ENCODE results near the gene KCNH6.

KCNH6 gene

DNA sequence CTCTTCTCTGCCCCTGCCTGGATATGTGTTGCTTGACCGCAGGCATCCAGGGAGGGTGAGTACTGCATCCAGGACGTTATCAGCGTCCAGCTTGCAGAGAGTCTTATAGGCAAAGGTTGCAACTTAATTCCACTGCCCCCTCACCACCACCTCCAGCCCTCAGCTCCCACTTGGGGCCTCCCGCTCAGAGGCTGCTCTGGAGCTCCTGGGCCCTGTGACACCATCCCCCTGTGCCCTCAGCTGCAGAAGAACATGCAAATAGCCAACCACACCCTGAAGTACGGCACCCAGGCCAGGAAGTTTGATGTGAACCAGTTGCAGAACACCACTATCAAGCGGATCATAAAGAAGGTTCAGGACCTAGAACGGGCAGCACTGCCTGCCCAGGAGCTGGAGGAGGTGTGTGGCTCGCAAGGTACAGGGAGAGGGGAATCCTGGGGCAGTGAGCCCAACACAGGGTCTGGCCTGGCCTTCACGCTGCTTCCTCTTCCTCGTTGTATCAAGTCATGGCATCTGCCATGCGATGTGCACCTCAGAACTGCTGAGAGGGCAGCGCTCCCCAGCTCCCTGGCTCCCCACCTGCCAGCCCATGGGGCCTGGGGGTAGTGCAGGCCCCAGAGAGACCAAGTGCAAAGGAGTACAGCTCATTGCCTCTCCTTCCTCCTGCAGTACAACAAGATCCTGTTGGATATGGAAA, 36.7 kb upstream of the KCNH6 start:
- DNase-seq (ENCODE audit: low read depth): no peak

DNA sequence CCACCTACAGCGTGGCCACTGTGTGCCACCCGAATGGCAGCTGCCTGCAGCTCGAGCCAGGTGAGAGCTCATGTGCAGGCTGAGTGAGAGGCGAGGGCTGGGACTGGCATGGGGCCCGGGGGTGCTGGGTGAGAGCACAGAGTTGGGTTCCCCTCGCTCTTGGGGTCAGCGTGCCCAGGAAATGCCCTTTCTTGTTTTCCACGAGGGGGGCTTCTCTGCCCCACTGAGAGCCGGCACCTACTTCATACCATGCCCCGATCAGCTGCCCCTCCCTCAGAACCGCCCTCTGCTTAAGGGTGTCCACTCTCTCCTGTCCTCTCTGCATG, 36.2 kb upstream of the KCNH6 start:
- no peak for DNase-seq (ENCODE audit: low read depth)

DNA sequence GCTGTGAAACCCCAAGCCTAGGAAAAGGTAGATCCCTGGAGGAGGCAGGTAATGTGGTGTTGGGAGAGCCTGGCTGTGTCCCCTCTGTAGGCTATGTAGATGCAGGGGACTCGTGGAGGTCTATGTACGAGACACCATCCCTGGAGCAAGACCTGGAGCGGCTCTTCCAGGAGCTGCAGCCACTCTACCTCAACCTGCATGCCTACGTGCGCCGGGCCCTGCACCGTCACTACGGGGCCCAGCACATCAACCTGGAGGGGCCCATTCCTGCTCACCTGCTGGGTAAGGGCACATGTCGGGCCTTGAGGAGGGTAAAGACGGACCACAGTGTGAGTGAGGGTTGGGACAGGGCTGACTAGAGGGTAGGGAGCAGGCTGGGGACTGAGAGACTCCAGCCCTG, 34.3 kb upstream of the KCNH6 start:
- DNase-seq (ENCODE audit: low read depth): no peak

DNA sequence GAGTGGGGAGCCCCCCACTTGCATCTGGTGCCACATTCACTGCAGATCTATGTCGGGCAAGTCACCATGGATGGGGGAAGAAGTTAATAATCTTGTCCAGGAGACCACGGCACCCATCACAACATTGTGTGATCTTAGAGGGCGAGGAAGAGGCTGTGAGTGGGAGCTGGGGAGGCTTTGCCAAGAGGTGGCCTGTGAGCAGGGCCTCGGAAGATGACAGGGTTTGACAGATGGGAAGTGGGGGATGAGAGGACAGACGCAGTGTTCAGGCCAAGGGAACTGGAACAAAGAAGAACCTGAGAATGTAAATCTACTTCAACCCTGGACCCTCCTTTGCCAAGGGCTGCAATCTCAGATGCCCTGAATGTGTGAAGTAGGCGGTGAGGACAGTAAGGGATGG, 33.9 kb upstream of the KCNH6 start:
- DNase-seq (ENCODE audit: low read depth): no peak

DNA sequence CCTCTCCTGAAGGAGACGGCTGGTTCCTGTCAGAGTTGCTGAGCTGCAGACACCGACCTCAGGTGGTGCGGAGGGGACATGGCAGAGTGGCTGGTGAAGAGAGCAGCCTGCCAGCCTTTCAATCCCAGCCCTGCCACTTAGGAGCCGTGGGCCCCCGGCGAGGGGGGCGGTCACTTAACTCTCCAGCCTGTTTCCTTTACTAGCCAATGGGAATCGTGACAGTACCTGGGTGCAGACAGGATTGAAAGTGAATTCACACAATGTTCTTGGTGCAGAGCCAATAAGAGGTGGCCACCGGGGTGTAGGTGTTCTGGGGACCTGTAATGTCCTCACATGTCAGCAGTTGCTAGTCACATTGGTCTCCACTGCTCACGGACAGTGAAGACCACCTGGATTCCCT, 32.8 kb upstream of the KCNH6 start:
- no peak for DNase-seq (ENCODE audit: low read depth)

DNA sequence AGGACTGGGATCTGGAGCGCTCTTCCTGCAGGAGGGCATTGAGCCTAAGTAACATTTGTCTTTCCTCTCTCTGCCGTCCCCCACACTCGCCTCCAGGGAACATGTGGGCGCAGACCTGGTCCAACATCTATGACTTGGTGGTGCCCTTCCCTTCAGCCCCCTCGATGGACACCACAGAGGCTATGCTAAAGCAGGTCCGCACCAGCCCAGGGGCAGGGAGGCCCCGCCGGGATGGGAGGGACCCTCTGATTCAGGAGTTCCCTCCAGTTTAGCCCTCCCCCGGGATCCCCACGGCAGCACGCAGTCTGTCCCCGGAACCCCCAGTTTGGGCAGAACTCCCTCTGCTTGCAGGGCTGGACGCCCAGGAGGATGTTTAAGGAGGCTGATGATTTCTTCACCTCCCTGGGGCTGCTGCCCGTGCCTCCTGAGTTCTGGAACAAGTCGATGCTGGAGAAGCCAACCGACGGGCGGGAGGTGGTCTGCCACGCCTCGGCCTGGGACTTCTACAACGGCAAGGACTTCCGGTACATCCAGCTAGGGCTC, 32.2 kb upstream of the KCNH6 start:
- DNase-seq (ENCODE audit: low read depth): no peak

DNA sequence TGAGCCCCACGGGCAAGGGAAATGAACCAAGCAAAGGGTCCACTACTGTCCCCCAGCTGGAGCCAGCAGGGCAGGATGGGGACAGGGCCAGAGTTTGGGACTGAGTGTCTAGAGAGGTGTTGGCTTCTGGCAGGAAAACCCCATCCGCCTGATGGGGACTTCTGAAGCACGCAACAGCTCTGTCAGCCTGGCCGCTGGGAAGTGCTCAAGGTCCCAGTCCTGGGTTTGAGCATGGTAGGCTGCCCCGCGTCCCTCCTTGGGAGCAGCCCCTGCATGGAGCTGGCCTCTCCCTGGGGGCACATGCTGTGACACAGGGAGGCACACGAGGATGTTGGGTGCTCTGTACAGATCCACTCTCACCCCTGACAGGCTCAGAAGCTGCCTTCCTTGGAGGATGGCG, 31.7 kb upstream of the KCNH6 start:
- no peak for DNase-seq (ENCODE audit: low read depth)

DNA sequence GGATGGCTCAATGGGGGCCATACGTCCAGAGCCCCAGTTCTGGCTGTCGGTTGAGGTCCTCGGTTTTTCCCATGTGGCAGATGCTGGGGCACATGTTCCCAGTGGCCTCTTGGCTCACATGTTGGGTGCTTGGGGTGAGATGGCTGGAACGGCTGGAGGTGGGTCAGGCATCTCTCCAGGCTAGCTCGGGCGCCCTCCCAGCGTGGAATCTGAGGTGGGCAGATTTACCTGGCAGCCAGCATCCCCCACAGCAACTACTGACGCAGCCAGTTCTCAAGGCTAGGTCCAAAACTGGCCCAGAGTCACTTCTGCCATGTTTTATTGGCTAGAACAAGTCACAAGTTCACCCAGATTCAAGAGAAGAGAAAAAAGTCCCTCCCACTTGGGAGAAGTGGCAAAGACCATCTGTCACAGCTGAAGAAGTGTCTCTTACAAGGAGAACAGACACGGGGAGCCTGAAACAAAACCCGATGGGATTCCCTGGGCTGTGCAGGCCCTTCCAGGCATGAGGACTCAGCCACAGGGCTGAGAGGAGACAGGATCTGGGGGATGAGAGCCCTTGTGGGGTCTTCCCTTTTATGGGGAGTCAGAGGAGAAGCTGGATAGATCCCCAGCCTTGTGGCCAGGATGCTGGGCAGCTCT, 31.1 kb upstream of the KCNH6 start:
- DNase-seq (ENCODE audit: low read depth): no peak

DNA sequence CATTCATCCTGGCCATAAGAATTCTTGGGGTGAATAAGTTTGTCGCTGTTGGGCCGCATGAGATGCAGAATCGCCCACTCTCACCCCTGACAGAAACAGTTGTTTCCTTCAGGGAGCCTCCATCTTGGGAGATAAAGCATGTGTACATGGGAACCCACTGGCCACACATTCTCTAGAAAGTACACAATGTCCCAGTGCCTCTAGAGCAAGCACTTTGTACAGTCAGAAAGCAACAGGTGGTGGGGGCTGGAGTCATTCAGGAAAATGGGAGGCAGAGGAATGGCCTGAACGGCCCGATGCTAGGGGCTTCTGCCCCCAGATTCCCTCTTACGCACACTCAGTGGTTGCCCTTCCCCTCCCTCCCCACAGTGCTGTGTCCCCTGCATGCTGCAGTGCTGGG, 30.2 kb upstream of the KCNH6 start:
- DNase-seq (ENCODE audit: low read depth): no peak

DNA sequence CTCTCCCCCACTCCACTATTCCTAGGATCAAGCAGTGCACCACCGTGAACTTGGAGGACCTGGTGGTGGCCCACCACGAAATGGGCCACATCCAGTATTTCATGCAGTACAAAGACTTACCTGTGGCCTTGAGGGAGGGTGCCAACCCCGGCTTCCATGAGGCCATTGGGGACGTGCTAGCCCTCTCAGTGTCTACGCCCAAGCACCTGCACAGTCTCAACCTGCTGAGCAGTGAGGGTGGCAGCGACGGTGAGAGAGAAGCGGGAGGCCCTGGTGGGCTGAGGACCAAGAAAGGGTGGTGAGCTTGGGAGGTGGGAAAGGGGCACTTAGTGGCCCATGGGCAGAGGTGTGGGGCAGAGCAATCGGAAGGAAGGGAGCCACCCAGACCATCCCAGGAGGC, 29.7 kb upstream of the KCNH6 start:
- DNase-seq (ENCODE audit: low read depth): no peak

DNA sequence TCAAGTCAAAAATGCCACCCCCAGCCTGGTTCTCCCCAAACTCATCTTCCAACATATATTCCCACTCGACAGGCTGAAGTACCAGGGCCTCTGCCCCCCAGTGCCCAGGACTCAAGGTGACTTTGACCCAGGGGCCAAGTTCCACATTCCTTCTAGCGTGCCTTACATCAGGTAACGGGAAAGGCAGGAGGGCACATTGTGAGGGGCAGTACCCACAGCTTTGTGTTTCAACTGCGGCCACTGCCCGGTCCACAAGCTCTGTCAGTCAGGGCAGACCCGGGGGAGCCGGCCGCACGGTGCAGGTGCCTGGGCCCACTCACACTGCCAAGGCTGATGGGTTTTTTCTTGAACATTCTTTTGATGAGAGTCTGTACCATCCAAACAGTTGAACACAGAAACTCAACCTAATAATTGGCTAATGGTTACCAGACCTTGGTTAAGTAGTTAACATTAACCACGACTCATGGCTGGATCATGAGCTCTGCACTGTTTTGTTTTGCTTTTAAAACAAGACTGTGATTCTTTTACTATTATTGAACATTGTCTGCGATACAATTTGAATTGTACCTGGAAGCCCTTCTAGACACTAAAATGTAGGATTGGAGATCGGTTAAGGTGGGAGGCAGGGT, 28.7 kb upstream of the KCNH6 start:
- no peak for DNase-seq (ENCODE audit: low read depth)

DNA sequence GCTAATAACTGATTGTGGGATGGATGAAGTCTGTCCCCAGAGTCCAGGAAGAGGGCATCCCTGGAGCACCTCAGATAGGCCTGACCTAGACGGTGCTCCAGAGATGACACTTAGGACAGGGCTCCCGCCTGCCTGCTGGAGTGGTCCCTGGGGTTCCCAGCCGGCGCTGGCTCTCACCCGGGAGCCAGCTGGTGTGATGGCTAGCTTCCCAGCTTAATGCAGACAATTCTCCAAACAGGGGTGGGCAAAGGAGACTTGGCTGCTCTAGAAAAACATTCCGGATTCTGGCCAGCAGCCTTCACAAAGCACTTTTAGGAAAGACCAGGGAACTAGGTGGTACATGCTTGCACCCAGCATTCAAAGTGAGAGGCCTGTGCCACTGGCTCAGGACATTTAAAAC, 27.7 kb upstream of the KCNH6 start:
- DNase-seq (ENCODE audit: low read depth): no peak

DNA sequence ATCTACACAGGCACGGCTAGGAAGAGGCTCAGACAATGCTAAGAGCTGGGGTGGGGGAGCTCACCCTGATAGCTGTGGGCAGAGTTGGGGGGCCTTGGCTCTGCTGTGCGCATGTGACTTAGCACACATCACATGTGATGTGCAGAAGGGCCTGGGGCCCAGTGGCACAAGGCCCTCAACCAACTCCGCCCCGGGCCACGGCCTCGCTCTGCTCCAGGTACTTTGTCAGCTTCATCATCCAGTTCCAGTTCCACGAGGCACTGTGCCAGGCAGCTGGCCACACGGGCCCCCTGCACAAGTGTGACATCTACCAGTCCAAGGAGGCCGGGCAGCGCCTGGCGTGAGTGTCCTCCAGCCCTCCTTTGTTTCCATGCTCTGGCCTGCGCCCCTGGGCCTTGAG, 27.0 kb upstream of the KCNH6 start:
- no peak for DNase-seq (ENCODE audit: low read depth)

DNA sequence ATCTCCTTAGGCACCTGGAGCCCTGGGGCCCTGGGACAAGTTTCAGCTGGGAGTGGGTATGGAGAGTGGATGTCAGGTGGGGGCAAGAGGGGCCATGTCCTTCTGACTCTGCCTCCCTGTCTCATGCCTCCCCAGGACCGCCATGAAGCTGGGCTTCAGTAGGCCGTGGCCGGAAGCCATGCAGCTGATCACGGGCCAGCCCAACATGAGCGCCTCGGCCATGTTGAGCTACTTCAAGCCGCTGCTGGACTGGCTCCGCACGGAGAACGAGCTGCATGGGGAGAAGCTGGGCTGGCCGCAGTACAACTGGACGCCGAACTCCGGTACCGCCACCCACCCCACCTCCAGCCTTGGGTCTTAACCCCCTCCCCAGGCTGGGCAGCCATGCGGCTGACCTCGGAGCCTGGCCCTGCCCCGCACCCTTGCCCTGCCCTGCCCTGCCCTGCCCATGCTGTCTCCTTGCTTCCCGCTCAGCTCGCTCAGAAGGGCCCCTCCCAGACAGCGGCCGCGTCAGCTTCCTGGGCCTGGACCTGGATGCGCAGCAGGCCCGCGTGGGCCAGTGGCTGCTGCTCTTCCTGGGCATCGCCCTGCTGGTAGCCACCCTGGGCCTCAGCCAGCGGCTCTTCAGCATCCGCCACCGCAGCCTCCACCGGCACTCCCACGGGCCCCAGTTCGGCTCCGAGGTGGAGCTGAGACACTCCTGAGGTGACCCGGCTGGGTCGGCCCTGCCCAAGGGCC, 26.3 kb upstream of the KCNH6 start:
- DNase-seq (ENCODE audit: low read depth): no peak

DNA sequence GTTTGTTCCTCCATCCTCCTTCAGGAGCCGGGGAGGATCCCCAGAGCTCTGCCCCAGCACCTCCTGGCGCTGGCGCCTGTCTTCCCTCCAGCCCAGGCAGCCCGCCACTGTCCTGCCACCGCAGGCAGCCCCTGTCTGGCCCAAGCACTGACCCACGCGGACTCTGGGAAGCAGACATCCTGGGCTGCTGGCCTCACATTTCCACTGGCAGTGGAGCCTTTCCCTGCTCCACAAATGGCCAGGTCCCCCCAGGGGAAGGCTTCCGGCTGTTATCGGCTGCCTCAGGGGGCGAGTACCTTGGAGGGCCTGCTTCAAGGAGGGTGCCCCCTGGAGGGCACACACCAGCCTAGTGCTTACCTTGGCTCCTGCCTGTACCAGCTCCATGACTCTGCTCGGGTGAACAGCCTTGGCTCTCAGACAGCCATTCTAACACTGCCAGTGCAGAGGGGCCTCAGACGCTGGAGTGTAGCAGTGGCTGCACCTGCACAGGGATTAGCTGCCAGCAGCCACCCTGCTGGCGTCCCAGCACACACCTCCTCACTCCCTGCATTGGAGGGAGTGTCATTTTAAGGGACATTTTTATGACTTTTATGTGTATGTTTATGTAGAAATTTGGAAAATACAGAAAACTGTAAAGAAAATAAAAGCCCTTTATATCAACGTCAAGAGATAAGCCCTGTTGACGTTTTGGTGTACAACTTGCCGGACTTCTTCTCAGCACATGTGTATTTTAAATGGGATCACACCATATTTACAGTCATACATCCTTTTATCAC, 25.3 kb upstream of the KCNH6 start:
- DNase-seq (ENCODE audit: low read depth): no peak

DNA sequence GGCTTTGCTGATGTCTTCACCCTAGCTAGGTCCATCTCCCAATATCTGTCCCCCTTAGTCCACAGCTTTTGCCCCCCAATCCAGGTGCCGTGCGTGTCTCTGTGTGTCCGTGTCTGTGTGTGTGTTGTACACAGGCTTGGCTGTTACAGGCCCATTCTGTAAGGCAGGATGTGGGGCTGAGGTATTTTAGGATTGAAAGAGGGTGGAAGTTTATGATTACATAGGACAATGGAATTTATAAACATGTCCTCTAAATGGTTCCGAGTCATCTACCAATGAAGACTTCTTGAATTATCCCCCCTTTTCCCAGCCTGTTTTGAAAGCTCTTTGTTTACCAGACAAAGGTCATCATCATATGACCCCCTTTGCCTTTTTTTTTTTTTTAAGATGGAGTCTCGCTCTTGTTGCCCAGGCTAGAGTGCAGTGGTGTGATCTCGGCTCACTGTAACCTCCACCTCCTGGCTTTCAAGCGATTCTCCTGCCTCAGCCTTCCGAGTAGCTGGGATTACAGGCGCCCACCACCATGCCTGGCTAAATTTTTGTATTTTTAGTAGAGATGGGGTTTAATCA, 24.4 kb upstream of the KCNH6 start:
- DNase-seq (ENCODE audit: low read depth): no peak

DNA sequence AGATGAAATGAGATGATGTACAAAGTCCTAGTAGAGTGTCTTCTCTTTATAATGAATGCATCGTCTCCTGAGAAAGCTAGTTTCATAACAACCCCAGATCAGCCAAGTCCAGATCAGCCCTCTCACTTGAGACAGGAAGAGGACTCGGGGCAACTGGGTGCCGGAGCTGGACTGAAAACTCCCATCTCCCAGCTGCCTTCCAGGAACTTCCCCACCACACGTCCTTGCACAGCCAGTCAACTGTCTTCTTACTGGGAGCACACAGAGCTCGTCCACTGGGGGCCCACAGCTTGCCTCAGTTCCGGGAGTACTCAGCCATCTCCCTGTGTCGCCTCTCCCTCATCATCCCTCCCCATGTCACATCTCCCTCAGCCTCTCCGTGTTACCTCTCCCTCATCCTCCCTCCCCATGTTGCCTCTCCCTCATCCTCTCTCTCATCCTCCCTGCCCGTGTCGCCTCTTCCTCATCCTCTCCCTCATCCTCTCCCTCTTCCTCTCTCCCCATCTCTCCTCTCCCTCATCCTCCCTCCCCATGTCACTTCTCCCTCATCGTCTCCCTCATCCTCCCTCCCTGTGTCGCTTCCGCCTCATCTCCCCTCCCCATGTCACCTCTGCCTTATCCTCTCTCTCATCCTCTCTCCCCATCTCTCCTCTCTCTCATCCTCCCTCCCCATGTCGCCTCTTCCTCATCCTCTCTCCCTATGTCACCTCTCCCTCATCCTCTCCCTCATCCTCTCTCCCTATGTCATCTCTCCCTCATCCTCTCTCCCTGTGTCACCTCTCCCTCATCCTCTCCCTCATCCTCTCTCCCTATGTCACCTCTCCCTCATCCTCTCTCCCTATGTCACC, 22.4 kb upstream of the KCNH6 start:
- DNase-seq (ENCODE audit: low read depth): no peak

DNA sequence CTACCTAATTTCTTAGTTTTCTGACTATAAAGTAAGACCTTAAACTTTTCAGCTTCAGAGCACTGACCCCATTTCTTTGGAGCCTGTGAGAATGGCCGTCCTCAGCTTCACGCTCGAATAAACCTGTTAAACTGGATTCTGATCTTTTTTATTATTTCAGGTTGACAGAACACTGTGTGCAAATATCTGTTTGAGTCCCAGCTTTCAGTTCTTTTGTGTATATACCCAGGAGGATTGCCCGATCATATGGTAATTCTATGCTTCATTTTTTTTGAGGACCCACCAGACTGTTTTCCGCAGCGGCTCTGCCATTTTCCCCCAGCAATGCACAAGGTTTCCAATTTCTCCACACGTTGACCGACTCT, 19.8 kb upstream of the KCNH6 start:
- DNase-seq (ENCODE audit: low read depth): no peak

DNA sequence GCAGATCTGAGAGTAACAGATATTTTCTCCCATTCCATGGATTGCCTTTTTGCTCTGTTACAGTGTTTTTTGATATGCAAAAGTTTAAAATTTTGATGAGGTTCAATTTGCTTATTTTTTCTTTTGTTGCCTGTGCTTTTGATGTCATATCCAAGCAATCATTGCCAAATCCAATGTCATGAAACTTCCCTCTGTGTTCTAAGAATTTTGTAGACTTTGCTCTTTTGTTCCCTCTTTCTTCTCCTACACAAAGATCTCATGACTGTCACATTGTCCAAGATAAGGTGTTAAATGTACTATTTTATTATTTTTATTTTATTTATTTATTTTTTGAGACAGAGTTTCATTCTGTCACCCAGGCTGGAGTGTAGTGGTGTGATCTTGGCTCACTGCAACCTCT, 18.9 kb upstream of the KCNH6 start:
- no peak for DNase-seq (ENCODE audit: low read depth)

DNA sequence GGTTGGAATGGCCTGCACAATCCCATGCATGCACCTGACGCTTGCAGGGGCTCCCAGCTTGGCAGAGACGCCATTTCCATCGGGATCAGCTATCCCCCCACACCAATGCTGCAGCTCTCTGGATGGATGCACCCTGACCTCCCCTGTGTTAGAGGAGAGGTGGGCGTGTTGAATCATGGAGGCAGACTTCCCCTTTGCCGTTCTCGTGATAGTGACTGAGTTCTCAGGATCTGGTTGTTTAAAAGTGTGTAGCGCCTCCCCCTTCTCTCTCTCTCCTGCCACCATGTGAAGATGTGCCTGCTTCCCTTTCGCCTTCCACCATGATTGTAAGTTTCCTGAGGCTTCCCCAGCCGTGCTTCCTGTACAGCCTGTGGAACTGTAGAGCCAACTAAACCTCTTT, 17.8 kb upstream of the KCNH6 start:
- DNase-seq (ENCODE audit: low read depth): no peak

DNA sequence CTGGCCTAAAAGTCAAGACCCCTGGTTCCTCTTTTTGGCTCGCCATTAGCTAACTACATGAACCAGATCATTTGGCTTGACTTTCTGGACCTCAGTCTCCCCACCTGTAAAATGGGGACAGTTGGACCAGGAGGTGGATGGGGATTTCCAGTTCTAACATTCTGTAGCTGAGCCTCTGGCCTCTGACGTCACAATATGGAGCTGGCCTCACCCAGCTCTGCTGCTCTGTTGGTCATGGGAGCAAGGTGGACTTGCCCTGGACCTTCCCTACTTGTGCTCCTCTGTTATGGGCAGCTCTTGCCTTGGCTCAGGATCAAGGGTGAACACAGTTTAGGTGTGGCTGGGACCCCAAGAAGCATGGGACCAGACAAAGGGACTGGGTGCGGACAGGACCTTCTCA, 16.5 kb upstream of the KCNH6 start:
- DNase-seq (ENCODE audit: low read depth): no peak
